D341Med (cell line): ENCODE results near the gene EFCAB11.

Source experiments
- DNase-seq: peaks from one replicate; pipeline ENCODE4 v3.0.0; 2012; ENCODE audit warnings: low spot score

The EFCAB11 gene

GRCh38 chr14:89866458-89866857 lies 88.1 kb downstream of the EFCAB11 start:
- no peak for DNase-seq

DNA sequence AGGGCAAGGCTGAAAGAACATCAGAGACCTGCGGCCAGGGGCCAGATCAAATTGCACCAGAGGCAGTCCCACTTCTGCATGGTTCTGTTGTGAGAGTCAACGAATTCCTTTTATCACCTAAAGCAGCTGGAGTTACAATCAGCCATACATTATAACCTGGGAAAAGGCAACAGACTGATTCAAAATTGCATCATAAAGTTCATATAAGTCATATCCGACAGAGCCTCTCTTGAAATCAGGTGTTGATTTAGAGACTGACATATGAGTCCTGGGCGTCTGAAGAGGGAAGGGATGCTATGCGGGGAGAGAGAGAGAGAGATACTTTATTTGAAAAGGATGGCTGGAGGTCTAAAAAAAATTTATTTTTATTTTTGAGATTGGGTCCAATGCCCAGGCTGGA lies 89.4 kb downstream of the EFCAB11 start:
- DNase-seq: no peak

DNA sequence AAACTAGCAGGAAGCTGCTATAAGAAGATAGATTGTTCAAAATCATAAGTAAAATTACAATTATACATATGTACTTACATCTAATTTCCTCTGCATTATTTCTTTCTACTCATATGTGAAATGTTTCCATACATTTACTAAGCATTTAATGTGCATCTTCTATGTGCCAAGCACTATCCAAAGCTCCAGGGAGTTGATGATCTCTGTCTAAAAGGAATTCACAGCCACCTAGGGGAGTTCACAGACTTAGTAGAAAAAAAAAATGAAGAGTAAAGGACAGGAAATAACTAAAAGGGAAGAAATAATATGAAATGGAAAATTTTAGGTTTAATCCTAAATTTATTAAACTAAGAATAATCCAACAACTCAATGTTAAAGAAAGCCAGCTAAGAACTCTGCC lies 91.7 kb downstream of the EFCAB11 start:
- DNase-seq: no peak

- no peak for DNase-seq
These were observed 92.9 kb downstream of the EFCAB11 start for GRCh38 chr14:89861630-89862029.

- DNase-seq: no peak
These were observed 96.4 kb downstream of the EFCAB11 start for GRCh38 chr14:89858089-89858488.

DNA sequence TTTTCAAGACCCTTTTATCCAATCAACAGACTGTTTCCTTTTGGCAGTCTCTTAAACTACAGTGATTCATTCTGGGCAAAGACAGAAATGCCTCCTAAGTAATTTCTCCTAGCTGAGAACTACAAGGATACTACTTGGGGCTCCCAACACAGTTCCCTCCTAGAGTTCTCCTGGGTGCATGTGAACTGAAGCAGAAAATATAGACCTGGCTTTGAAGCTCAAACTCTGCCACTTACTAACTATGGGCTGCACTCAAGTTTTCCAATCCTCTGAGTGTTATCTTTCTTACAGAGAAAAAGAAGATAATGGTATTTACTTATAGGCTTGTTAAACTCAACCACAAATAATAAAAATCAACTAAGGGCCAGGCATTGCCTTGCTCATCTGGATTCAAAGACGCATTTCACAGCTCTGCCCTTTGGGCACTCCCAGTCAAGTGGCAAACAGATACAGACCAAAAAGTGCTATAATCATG lies 97.6 kb downstream of the EFCAB11 start:
- no peak for DNase-seq

- no peak for DNase-seq
These were observed 98.4 kb downstream of the EFCAB11 start for GRCh38 chr14:89855961-89856656.

- no peak for DNase-seq
These were observed 100.4 kb downstream of the EFCAB11 start for GRCh38 chr14:89853936-89854693.

GRCh38 chr14:89851106-89851505 lies 103.4 kb downstream of the EFCAB11 start:
- no peak for DNase-seq

DNA sequence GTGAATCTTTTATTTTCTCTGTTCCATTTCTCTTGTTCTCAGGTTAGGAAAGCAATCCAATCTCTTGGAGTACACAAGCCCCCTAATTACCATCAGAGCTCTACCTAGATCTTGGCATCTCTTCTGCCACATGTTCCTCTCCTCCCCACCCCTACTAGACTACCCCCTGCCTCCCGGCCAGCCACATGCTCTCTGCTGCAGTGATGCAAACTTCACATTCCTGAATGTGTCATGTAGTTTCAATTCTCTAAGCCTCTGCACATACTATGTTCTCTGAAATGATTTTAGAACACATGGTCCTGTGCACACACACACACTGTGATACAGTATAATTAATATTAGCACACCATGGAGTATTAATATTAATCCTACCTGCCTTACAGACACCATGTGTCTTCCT lies 104.6 kb downstream of the EFCAB11 start:
- no peak for DNase-seq

GRCh38 chr14:89848165-89848564 lies 106.4 kb downstream of the EFCAB11 start:
- DNase-seq: no peak

DNA sequence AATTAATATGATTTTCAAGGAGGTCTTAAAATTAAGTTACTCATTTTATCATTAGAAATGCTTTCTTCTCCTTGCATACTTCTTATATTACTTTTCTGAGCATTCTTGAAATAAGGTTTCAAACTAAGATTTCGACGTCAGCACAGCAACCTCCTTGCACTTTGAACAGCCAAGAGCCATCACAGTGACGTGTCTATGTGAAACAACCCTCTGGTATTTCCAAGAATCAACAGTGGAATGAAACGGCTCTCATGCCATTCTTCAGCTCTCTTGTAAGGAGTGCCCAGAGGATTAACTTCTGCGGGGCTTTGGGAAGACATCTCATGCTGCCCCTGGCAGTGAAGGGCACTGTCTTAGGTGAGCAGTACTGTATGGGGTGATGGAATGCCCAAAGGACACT lies 109.2 kb downstream of the EFCAB11 start:
- no peak for DNase-seq

DNA sequence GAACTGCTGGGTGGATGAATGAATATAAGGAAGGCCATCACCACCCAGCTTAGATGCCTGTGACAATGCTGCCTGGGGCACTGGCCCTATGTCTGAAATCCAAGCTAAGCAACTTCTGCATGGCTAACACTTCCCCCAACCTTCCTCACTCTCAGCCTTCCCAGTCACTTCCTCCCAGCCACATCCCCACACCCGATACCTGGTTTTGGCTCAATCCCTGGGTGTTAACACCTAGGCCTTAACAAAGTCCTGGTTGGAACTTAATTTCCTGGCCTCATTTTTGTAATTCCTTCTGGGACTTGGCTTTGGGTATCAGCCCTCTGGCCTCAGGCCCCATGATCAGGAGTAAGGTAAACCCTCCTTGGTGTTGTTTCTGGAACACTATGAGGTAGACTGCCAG lies 110.0 kb downstream of the EFCAB11 start:
- DNase-seq: no peak

GRCh38 chr14:89842837-89843236 lies 111.7 kb downstream of the EFCAB11 start:
- no peak for DNase-seq

- DNase-seq: no peak
These were observed 112.7 kb downstream of the EFCAB11 start for GRCh38 chr14:89841851-89842250.

DNA sequence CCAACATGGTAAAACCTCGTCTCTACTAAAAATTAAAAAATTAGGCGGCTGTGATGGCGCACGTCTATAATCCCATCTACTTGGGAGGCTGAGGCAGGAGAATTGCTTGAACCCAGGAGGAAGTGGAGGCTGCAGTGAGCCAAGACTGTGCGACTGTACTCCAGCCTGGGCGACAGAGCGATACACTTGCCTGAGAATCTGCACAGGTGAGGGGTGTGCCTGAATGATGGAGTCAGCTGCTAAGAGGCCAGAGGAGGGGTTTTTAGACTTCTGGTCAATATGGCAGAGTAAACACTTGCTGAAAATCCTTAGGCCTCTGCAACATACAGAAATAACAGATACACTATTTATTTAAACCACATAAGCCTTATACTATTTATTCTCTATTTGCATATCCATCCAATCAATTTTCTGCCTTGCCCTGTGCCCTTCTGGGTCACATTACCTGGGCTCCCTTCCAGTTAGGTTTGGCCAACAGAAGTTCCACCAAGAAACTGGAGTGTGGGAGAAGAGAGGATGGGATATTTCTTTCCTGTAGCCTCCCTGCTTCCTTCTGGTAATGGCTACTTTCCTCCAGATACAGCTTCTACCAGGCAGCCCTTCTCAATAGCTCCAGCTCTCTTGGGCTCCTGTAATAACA lies 117.6 kb downstream of the EFCAB11 start:
- no peak for DNase-seq

GRCh38 chr14:89833661-89834060 lies 120.9 kb downstream of the EFCAB11 start:
- no peak for DNase-seq

GRCh38 chr14:89833120-89833532 lies 121.4 kb downstream of the EFCAB11 start:
- no peak for DNase-seq

- no peak for DNase-seq
These were observed 125.9 kb downstream of the EFCAB11 start for GRCh38 chr14:89828471-89829165.

- DNase-seq: no peak
These were observed 127.3 kb downstream of the EFCAB11 start for GRCh38 chr14:89827265-89827664.

GRCh38 chr14:89826596-89826995 lies 127.9 kb downstream of the EFCAB11 start:
- no peak for DNase-seq

DNA sequence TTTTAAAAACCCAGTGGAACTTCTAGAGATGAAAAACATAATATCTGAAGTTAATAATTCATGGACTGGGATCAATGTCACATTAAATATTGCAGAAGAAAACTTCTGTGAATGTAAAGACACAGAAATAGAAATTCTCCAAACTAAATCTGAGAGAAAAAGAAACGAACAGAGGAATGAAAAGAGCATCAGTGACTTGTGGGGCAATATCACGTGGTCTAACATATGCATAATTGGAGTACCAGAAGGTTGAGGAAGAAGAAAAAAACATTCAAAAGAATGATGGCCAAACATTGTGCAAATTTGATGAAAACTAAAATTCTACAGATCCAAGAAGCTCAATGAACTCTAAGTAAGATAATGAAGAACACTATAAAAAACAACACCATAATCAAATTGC lies 130.8 kb downstream of the EFCAB11 start:
- DNase-seq: no peak
